H1 (cell line): Measurements from ENCODE around the gene ZBTB20. TPM values are rescaled to one million over a fixed set of nuclear protein-coding genes. Genes with fewer than 3 reads are reported as not detected.

ENCODE experiments used
- CREB1 ChIP-seq: IDR thresholded peaks from 2 replicates; pipeline ENCODE4 v1.6.1; 2012; ENCODE audit warnings: inconsistent platforms
- GTF2F1 ChIP-seq: IDR thresholded peaks from 2 replicates; pipeline ENCODE4 v1.6.1; 2012; ENCODE audit warnings: low read depth, low read length, improper control_type of control experiment, borderline replicate concordance
- polyA plus RNA-seq, 7 experiments: library from polyadenylated mRNA; depleted of rRNA in 3 of 7; stranded (reverse) in 5 of 7; unstranded in 2 of 7; fragments of >200 nt in 5 of 7; fragments of 200-250 nt in 2 of 7; gene quantifications; 1 replicate in 5 of 7; 2 replicates in 1 of 7; 4 replicates in 1 of 7; pipeline versions ENCODE4 v1.2.1 to v1.2.3, GENCODE V29; 2011 to 2013; ENCODE audit warnings: missing spikeins in 2 of 7, mixed read lengths in 2 of 7
- total RNA-seq: library from RNA; stranded (reverse); fragmentation: NEBNext Ultra II Directional; extraction: Animal tissue kit (Norgen Biotek cat#: 25700); gene quantifications from 2 replicates; pipeline ENCODE4 v1.2.1, GENCODE V29; 2021

ZBTB20 gene
- total and polyA plus RNA-seq, 2 of the 8 experiments (the other 6 are each of a cell fraction or from before 2014, with no cell fraction given) = 0.35 to 1.3 TPM

GRCh38 chr3:115062412-115062956 is 84.6 kb downstream of the ZBTB20 start (continued):
- TF ChIP-seq GTF2F1 = no peak
- no peak for TF ChIP-seq CREB1
